Mesothelial cell of epicardium (in vitro differentiated cells): ENCODE results near the gene PCDHGA8. TPM values are rescaled to one million over a fixed set of nuclear protein-coding genes. Genes with fewer than 3 reads are reported as not detected.
A peak's percentile ranks its signal among the peaks of the same experiment; 100 is the strongest.
"Not testable (repeated sequence)": the region's sequence is repeated elsewhere in the genome, so short reads cannot be mapped to it uniquely, and the experiment has no call there.

Experiments
- DNase-seq, 2 experiments: peaks; one replicate each; pipeline ENCODE4 v3.0.0; 2021; ENCODE audit warnings: low spot score in 2 of 2; ENCODE audit not compliant: unreplicated experiment in 2 of 2
- H3K27ac Mint-ChIP-seq: 2 replicates; pipeline ENCODE4 v1.8.0; 2021; ENCODE audit warnings: mixed read lengths
- H3K27me3 Mint-ChIP-seq: 2 replicates; pipeline ENCODE4 v1.8.0; 2021; ENCODE audit warnings: low read depth, mixed read lengths
- H3K36me3 Mint-ChIP-seq: 2 replicates; pipeline ENCODE4 v1.8.0; 2021; ENCODE audit warnings: mixed read lengths
- H3K4me1 Mint-ChIP-seq: 2 replicates; pipeline ENCODE4 v1.8.0; 2021; ENCODE audit warnings: mixed read lengths
- H3K4me3 Mint-ChIP-seq: 2 replicates; pipeline ENCODE4 v1.8.0; 2021; ENCODE audit warnings: mild to moderate bottlenecking, moderate library complexity, mixed read lengths
- H3K9me3 Mint-ChIP-seq: 2 replicates; pipeline ENCODE4 v1.8.0; 2021; ENCODE audit warnings: mixed read lengths
- CTCF ChIP-seq: fragments of 200-600 bp; sonication (generic); IDR thresholded peaks from one replicate; pipeline ENCODE4 v1.5.0; 2021; ENCODE audit warnings: antibody characterized with exemption; ENCODE audit not compliant: unreplicated experiment
- total RNA-seq: library from RNA; stranded (reverse); gene quantifications from 3 replicates; pipeline ENCODE4 v1.2.1, GENCODE V29; 2021

The PCDHGA8 gene
- total RNA-seq, 1 donor from 2014 or later = 2.9 TPM

- no peak within 1 kb of the TSS for H3K4me3 Mint-ChIP-seq
These were observed 10.3 kb downstream of the PCDHGA8 start, which contains the start of gene PCDHGA9 for GRCh38 chr5:141402553-141403243. Gene PCDHGA9 (plus strand): TSS chr5:141402778. CDS start chr5:141402953, 175 bp downstream.

GRCh38 chr5:141403387-141403786 is 11.0 kb downstream of the PCDHGA8 start:
- Mint-ChIP-seq H3K4me1 (peaks cover 2% of the 10 kb centered on the region), H3K36me3 (peaks cover 56% of the 10 kb centered on the region), H3K27me3 (no peaks in the 10 kb centered on the region), H3K9me3 (peaks cover 52% of the 10 kb centered on the region), H3K27ac (no peak overlapping the region), H3K4me3 (no peak overlapping the region)
- no peak for TF ChIP-seq CTCF
- no peak for DNase-seq

More at GRCh38 chr5:141402553-141403243, 10.3 kb downstream of the PCDHGA8 start, which contains the start of gene PCDHGA9:
- Mint-ChIP-seq H3K27ac (no peak within 1 kb of the TSS), H3K9me3 (peaks cover 48% of the 10 kb centered on the region), H3K4me1 (no peaks in the 10 kb centered on the region), H3K36me3 (peaks cover 50% of the 10 kb centered on the region), H3K27me3 (no peaks in the 10 kb centered on the region)
- no peak for TF ChIP-seq CTCF
- DNase-seq = no peak

GRCh38 chr5:141407790-141408505 is 15.5 kb downstream of the PCDHGA8 start, which contains the start of gene PCDHGB6:
Gene PCDHGB6 (plus strand): TSS chr5:141408021. CDS start chr5:141408203, 182 bp downstream.
- TF ChIP-seq CTCF = peak; percentile 87
- H3K36me3 Mint-ChIP-seq = peaks cover 59% of the 10 kb centered on the region
- peaks cover 12% of the 10 kb centered on the region for H3K4me1 Mint-ChIP-seq
- H3K27ac Mint-ChIP-seq = peak within 1 kb of the TSS; percentile 98
- peaks cover 44% of the 10 kb centered on the region for H3K9me3 Mint-ChIP-seq
- peak within 1 kb of the TSS; percentile 91 for H3K4me3 Mint-ChIP-seq
- DNase-seq = peak; percentile 62 to 85
- H3K27me3 Mint-ChIP-seq = not testable (repeated sequence)

- Mint-ChIP-seq H3K27me3 (no peaks in the 10 kb centered on the region), H3K9me3 (peaks cover 46% of the 10 kb centered on the region), H3K36me3 (peaks cover 66% of the 10 kb centered on the region), H3K27ac (no peak overlapping the region), H3K4me1 (peaks cover 19% of the 10 kb centered on the region), H3K4me3 (no peak overlapping the region)
- TF ChIP-seq CTCF = no peak
- DNase-seq = no peak
These were observed 17.3 kb downstream of the PCDHGA8 start for GRCh38 chr5:141409598-141410306.

- no peaks in the 10 kb centered on the region for H3K27me3 Mint-ChIP-seq
- DNase-seq = no peak
- peaks cover 47% of the 10 kb centered on the region for H3K9me3 Mint-ChIP-seq
- no peak overlapping the region for H3K27ac Mint-ChIP-seq
- peak overlapping the region; percentile 30 for H3K4me3 Mint-ChIP-seq
- TF ChIP-seq CTCF = no peak
- peaks cover 69% of the 10 kb centered on the region for H3K36me3 Mint-ChIP-seq
- H3K4me1 Mint-ChIP-seq = peaks cover 19% of the 10 kb centered on the region
These were observed 19.1 kb downstream of the PCDHGA8 start for GRCh38 chr5:141411575-141411974.
